SIG-M5 (cell line): Measurements from ENCODE around the gene SLC39A5.
A peak's percentile ranks its signal among the peaks of the same experiment; 100 is the strongest.

Experiments
- DNase-seq: peaks from one replicate; lab custom pipeline; 2025; lab: John Stamatoyannopoulos, UW

Gene SLC39A5

DNA sequence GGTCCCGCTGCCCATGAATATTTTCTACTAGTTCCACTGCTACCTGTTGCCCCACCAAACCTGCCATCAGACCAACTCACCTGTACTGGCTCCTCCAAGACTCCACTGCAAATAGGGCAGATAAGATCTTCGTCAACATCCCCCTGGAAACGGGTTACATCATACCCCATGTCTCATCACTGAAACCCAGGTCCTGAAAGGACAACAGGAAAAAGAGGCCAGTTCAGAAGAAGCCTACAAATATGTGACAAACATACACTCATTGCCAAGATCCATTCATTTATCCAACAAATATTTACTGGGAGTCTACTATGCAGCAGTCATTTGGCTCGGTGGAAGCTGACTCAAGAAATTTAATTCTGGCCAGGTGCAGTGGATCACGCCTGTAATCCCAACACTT, 16.0 kb upstream of the SLC39A5 start:
- no peak for DNase-seq

DNA sequence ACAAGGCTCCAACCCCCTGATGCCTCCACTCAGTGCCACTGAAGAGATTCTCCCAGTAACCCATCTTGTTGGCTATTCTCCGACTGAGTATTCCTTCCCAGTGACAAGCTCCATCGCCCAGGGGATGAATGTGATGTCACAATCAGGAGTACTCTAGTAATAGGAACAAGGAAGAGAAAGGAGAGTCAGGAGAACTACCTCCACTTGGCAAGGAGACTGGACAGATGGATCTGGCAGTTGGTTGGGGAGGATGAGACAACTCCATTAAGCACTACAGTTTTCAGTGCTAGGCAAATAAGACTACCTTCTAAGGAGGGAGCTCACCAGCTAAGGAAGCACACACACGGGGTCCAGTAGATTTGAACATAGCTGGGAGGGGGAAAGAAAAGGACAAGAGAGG, 13.4 kb upstream of the SLC39A5 start:
- DNase-seq = no peak

DNA sequence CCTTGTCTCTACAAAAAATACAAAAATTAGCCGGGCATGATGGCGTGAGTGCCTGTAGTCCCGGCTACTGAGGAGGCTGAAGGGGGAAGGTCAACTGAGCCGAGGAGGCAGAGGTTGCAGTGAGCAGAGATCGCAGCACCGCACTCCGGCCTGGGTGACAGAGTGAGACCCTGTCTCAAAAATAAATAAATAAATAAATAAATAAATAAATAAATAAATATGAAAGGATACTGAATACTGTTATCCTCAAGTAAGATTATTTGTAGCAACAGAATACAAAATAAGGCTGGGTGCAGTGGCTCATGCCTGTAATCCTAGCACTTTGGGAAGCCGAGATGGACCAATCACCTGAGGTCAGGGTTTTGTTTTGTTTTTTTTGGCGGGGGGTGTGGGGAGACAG, 10.0 kb upstream of the SLC39A5 start:
- no peak for DNase-seq

DNA sequence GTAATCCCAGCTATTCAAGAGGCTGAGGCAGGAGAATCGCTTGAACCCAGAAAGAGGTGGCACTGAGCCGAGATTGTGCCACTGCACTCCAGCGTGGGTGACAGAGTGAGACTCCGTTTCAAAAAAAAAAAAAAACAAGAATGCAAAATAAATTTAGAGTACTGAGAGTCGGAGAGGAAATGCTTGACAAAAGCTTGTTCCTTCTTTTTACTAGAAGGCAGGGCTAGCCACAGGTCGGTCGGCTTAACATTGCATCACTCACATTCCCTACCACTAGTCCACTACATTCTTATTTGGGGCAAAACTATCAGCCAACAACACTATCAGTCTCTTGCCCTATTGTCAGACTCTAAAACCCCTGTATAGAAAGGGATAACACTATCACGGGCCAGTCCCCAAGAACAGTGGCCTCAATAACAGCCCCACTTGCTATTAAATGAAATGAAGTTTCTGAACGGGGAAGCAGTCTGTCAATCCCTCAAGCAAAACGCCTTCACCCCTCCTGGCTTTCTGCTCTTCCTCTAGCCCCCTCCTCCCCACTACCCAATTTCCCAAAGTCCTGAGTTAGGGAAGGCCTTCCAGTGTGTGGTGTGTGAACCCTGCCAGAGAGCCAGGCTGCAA, 9.1 kb upstream of the SLC39A5 start:
- DNase-seq = peak; percentile 74

DNA sequence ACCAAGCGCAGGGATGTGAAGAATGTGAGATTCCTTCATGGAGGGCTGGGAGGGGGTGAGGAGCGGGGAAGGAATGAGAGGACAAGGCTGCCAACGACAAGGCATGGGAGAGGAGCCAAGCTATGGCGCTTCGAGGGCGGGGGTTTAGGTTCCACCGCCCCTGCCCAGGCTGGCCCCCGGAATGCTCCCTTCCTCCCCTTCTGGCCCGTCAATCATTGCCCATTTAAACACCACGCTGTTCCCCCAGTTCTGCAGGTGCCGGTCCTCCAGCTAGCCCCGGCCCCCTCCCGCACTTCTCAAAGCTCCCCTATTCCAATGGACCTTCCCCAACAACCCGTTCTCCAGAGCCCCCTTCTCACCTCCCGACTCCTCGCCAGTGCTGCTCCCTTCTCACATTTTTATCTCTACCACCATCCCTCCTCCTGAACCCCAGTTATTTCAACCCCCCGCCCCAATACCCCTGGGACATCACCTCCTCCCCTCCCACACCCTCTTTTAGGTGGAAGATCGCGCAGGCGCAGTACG, 8.6 kb upstream of the SLC39A5 start:
- no peak for DNase-seq

DNA sequence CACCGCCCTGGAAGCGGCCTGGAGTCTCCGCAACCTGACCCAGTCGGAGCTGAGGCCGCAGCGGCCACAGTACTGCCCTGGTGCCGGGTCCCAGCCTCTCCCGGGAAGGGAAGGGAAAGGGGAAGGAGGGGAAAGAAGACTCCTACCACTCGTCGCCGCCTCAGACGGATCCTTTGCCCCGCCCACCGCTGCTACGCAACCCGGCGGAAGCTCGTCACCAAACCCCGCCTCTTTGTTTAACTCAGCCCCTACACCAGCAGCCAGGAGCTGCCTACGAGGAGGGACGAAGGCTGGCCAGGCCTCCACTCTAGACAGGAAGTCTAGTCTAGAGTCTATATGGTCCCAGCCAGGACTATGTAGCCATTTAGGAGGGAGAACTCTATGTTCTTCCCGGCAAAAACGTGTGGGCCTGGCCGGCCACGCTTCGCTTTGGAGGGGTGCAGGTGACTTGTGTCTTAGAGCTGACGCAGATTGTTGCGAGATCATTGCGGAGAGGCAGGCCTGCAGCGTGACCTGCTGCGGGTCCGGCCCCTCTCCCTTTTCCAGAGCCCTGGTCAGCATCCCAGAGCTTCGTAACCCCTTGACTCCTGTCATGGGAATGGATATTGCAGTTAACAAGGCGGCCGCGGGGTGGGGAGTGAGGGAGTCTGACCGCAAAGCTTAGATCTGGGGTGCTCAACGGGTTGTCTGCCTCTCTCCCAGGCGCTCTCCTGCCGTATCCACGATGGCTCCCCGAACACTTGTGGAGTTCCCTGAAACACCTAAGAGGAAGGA, 7.9 kb upstream of the SLC39A5 start, which contains the start of gene RNF41:
Gene RNF41 (minus strand): TSS at position 166 of the 774 bp plus-strand sequence. CDS start 7,875 bp downstream, outside the sequence.
- peak; percentile 77 for DNase-seq

DNA sequence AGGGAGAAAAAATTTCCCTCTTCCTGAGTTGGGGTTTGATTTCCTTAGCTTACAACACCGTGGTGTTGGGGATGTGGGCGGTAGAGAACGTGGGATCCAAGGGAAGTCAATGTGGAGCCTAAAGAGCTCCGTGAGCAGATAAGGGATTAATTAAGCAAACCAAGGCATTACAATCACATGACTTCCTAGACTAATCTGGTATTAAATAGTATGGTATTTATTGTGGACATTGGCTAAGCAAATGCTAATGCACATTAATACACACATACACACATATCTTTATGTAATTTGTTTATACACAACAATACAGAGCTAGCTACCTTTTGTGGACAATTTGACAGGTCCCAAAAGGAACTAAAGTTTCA, 7.3 kb upstream of the SLC39A5 start:
- DNase-seq = no peak

DNA sequence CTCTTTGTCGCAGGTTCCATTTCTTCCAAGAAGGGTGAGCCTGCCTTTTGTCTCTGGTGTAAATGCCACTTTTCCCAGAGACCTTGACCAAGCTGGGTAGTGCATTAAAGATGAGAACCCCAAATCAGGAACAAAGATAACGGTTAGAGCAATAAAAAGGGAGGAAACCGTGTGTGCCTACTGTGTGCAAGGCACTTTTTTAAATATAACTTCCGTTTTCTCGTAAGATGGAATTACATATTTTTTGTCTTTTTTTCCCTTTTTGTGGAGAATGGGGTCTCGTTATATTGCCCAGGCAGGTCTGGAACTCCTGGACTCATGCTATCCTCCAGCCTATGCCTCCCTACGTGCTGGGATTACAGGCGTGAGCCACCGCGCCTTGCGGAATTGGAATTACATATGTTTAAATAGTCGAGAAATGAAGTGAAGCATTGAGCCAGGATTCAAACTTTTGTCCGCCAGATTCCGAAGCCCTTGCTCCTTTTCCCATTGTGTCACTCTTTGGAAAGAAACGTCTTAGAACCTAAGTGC, 6.2 kb upstream of the SLC39A5 start:
- DNase-seq = no peak

DNA sequence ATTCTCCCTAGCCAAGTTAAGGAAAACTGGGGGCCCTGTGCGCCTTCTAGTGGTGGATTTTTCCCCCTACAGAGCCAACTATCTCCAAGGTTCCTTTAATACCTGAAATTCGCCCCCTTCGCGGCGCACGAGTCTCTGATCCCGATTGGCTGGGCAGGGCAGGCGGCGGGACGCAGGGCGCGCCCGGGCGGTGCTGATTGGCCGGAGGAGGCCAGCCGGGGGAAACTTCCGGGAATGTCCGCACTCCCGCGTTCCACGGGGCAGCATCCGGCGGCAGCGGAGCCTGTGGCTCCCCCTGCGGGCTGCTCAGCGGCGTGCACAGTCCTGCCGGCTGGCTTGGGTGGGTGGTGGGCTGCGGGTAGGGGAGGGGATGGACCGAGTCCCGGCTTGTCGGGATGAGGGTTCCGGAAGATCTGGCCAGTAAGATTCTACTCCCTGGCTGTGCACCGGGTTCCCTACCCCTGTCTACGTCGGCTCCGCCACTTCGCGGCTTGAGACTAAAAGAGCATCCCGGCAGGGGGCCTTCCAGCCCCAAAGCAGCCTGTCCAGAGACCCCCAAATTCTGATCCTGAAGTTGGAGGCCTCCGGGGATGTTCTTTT, 5.6 kb upstream of the SLC39A5 start, which contains the start of gene NABP2:
Gene NABP2 (plus strand): TSS at position 241 of the 600 bp plus-strand sequence. CDS start 515 bp downstream, outside the sequence.
- DNase-seq = peak; percentile 92

DNA sequence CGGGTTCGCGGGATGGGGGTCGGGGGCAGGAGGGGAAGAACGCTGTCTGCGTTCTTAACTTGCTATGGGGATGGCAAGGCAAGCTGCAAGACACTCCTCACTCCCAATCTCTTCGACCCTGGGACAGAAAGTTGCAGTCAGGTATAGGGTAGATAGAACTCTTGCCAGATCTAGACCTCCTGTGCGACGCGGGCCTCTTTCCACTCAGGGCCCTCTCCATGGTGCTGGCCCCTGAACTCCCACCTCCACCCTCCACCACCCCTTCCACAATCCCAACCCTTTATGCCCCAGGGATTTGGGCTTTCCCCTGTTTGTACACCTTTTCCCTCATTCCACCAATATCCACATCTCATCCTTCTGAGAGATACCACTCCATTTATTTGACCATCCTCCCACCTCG, 4.9 kb upstream of the SLC39A5 start:
- no peak for DNase-seq

DNA sequence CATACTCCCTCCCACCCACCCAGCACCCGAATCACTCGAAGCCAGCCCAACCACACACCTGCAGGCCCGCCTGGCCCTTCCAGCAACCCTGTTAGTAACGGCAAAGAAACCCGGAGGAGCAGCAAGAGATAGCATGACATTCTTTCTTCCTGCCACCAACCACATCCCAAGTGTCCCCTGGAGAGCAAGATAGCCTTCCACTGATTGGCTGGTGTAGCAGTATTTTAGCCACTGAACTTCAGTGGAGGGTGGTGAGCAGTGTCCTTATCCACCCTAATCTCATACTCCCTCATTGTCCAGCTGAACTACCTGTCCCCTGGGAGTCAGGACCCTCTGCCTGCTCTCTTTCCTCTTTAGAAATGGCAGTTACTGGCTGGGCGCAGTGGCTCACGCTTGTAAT, 769 bp upstream of the SLC39A5 start:
- no peak for DNase-seq

DNA sequence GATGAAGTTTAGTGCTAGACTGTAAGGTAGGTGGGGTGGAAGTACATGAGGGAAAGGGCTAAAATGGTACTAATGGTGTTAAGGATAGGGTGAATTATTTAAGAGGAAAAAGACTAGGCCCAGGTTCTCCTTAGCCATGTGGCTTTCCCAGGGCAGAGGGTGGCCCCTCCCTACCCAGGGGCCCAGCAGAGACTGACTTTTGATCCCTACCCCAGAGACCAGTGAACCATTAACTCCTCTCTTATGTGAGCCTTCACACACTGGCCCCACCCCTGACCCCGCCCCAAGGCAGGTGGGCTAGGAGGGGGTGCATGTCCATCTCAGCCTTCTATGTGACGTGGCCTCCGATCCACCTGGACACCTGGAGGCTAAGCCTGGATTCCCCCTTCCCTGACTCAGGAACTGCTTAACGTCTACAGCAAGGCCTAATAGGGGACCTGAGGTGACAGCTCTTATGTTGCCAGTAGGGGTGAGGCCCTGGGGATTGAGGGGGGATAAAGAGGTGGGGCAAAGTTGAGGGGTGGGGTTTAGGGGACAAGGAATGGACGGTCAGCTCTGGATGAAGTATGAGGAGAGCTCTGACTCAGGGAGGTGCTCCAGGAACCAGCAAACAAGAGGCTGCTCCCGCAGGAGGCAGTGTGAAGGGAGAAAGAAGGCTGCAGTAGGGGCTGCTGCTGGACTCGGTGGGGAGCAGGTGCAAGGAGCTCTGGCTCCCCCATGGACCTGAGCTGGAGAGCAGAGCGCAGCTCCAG, 757 bp downstream of the SLC39A5 start:
- DNase-seq = no peak

DNA sequence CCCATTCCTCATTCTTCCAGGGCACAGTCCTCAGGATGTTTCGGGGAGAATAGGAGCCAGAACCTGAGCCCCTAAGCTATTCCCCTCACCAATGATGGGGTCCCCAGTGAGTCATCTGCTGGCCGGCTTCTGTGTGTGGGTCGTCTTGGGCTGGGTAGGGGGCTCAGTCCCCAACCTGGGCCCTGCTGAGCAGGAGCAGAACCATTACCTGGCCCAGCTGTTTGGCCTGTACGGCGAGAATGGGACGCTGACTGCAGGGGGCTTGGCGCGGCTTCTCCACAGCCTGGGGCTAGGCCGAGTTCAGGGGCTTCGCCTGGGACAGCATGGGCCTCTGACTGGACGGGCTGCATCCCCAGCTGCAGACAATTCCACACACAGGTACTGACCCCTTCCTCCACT, 1.3 kb downstream of the SLC39A5 start:
- DNase-seq = no peak

DNA sequence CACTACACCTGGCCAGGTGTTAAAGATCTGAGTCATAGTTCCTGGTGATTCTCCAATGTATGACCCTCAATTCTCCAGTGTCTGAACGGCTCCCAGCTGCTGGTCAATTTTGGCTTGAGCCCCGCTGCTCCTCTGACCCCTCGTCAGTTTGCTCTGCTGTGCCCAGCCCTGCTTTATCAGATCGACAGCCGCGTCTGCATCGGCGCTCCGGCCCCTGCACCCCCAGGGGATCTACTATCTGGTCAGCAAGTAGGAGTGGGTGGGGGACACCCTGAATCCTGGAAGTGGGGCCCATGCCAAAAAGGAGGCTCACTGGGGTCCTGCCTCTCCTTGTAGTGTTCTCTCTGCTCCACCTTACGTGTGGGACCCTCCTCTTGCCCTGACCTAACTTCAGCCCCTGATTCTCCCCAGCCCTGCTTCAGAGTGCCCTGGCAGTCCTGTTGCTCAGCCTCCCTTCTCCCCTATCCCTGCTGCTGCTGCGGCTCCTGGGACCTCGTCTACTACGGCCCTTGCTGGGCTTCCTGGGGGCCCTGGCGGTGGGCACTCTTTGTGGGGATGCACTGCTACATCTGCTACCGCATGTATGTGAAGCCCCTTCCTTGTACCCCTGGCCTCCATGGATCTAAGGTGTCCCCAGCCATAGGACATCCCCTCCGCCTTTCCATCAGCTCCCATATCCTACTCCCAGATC, 5.0 kb downstream of the SLC39A5 start:
- DNase-seq = no peak

DNA sequence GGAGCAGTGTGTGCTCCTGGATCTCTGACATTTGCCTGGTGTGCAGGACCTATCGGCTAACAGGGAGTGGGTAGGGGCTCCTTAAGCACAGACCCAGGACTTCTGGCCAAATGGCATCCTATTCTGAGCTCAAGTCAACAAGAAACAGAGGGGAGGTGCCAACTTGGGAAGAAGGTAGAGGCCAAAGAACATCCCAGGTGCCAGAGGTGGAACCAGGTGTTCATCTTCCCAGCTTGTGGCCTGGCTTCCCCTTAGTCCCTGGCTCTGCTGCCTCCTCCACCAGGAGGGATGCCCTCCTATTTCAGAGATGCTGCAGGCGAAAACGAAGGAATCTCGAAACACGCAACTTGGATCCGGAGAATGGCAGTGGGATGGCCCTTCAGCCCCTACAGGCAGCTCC, 6.2 kb downstream of the SLC39A5 start:
- DNase-seq = no peak

DNA sequence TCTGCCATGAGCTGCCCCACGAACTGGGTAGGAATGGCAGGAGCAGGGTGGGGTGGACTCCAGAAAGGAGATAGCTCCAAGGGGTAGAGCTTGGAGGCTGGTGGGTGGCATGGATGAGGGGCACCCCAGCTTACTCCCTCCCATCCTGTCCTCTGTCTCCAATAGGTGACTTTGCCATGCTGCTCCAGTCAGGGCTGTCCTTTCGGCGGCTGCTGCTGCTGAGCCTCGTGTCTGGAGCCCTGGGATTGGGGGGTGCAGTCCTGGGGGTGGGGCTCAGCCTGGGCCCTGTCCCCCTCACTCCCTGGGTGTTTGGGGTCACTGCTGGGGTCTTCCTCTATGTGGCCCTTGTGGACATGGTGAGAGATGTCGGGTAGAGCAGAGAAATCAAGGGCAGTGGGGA, 7.1 kb downstream of the SLC39A5 start:
- DNase-seq = no peak

DNA sequence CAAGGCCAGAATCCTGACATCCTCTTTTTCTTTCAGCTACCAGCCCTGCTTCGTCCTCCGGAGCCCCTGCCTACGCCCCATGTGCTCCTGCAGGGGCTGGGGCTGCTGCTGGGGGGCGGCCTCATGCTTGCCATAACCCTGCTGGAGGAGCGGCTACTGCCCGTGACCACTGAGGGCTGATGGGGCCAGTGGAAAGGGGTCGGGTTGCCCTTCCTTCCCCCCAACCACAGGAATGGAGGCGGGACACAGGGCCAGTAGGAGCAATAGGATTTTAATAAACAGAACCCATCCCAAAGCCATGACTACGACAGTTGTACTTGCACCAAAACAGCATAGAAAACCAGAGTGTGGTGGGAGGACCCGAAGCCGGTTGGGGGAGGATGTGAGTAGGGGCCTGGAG, 7.7 kb downstream of the SLC39A5 start:
- DNase-seq = no peak

DNA sequence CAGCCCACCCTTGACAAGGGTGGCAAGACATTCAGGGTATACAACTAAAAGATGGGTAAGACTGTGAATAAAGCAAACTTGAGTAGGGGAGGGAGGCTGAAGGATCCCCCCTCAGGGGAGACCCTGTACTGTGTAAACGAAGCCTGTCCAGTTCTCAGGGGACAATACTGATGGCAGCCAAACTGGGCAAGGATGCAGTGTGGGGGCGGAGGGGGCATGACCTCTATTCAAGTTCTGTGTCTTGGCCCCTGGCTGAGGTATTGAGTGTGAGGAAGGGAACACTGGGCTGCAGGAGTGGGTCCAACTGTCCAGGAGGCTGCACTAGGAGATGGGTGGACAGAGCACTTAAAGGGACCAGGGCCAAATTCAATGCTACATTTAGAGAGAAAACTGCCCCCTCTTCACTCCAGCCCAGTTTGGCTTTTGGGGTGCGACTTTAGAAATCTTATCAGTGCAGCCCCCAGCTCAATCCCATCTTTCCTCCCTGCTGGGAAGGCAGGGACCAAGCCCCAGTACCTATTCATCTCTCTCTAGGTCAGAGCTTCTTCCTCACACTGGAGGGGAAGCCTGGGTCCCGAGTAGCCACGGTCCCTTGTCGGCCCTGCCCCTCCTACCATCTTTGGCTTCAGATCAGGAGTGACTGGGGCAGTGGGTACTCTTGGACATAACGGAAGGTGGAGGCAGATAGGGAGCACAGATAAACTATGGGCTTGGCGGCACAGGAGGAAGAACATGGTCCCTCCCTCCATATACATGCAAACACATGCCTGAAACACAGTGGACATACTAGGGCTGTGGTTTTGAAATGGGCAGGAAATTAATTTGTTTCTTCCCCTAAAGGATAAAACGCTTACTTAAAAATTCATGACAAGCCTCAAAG, 11.8 kb downstream of the SLC39A5 start:
- DNase-seq = no peak

DNA sequence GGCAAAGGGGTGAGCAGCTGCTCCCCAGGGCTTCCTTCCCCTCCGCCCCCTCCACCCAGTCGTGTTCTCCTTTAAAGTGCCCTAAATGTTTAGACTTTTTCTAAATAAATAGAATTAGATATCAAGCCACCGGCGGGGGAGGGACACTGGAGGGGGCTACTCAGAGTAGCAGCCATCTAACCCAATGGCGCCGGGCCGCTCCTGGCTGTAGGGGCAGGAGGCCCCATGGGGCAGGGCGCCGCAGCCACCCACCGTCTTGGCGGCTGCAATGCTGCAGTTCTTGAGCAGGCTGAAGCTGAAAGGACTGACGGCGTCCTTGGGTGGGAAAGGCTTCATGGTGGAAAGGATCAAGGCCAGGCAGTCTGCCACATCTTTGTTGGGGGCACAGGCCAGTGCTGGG, 13.1 kb downstream of the SLC39A5 start:
- DNase-seq = no peak

DNA sequence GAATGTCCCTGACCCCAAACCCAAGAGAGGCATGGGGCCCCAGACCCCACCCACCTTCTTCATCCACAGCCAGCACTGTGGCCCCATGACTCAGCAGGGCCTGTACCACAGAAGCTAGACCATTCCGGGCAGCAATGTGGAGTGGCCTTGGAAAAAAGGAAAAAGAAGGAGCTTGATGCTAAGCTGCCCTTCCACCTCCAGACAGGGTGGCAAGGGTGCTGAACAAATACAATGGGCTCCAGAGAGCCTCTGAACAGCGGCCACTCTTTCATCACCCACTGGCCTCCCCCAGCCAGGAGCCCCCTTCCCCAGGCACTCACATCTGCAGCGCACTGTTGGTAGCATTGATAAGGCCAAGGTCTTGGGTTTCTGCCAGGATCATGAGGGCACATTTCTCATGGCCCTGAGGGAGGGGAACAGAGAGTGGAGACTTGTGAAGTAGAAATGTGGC, 13.9 kb downstream of the SLC39A5 start:
- DNase-seq = no peak
